A549 (cell line): ENCODE data around the gene FSD2. TPM values are rescaled to one million over a fixed set of nuclear protein-coding genes. Genes with fewer than 3 reads are reported as not detected.

Source experiments
- ATAC-seq, 2 experiments: fragments of 200-7000 bp in 1 of 2; fragments of >200 bp in 1 of 2; cut with Nextera tagmentation in 1 of 2; cut with Tn5 transposase in 1 of 2; 3 replicates each; pipeline versions ENCODE4 v1.8.0 to v1.9.1; 2018 to 2020; ENCODE audit warnings: mild to moderate bottlenecking in 1 of 2, moderate library complexity in 1 of 2
- CTCF ChIA-PET: fragments of 300-600 bp; sonication (Branson Sonifier 250); formaldehyde crosslinking; extraction: SDS; loops from one replicate; lab custom pipeline; 2021; ENCODE audit warnings: antibody characterized with exemption, inconsistent platforms; lab: Yijun Ruan, JAX
- POLR2A ChIA-PET: fragments of 350-600 bp; formaldehyde crosslinking; extraction: SDS; loops from one replicate; lab custom pipeline; 2021; ENCODE audit warnings: antibody characterized with exemption, inconsistent platforms; lab: Yijun Ruan, JAX
- DNase-seq, 2 experiments: peaks; one replicate each; pipeline versions ENCODE4 v3.0.0 to v3.0.0-alpha.2; 2011 to 2016; ENCODE audit warnings: low read depth in 1 of 2, low spot score in 1 of 2
- FAIRE-seq: peaks from 2 replicates; lab custom pipeline; 2011; peaks lifted over from hg19 to GRCh38; lab: Jason Lieb, UNC
- H3K27ac ChIP-seq, 2 experiments: fragments of >200 bp; sonication (Bioruptor Twin); formaldehyde crosslinking; 3 replicates each; pipeline ENCODE4 v1.5.1; 2016 to 2017
- H3K4me1 ChIP-seq: fragments of >200 bp; sonication (Bioruptor Twin); formaldehyde crosslinking; 3 replicates; pipeline ENCODE4 v1.6.1; 2016
- H3K4me2 ChIP-seq: fragments of >200 bp; sonication (Bioruptor Twin); formaldehyde crosslinking; 3 replicates; pipeline ENCODE4 v1.6.1; 2016
- H3K4me3 ChIP-seq: fragments of >200 bp; sonication (Bioruptor Twin); formaldehyde crosslinking; 3 replicates; pipeline ENCODE4 v1.5.1; 2016
- H3K9me3 ChIP-seq: fragments of >200 bp; sonication (Bioruptor Twin); formaldehyde crosslinking; 3 replicates; pipeline ENCODE4 v1.6.1; 2016
- CBX2 ChIP-seq: fragments of 200-600 bp; sonication (generic); IDR thresholded peaks from 2 replicates; pipeline ENCODE4 v1.6.1; 2016; ENCODE audit warnings: low read depth, mild to moderate bottlenecking, borderline replicate concordance
- CBX8 ChIP-seq: fragments of 200-600 bp; sonication (generic); IDR thresholded peaks from 2 replicates; pipeline ENCODE4 v1.6.1; 2016
- CEBPB ChIP-seq, 2 experiments: fragments of >200 bp in 1 of 2; sonication (Bioruptor Twin) in 1 of 2; formaldehyde crosslinking in 1 of 2; IDR thresholded peaks; 2 replicates each; pipeline ENCODE4 v1.6.1; 2012 to 2016
- CHD4 ChIP-seq: fragments of 200-600 bp; sonication (generic); IDR thresholded peaks from 2 replicates; pipeline ENCODE4 v1.6.1; 2016; ENCODE audit warnings: antibody characterized with exemption, mild to moderate bottlenecking, borderline replicate concordance
- CTCF ChIP-seq: fragments of >200 bp; sonication (Bioruptor Twin); formaldehyde crosslinking; IDR thresholded peaks from 3 replicates; pipeline ENCODE4 v1.5.1; 2016
- EHF ChIP-seq: fragments of 250-450 bp; sonication (Bioruptor Pico); IDR thresholded peaks from 2 replicates; pipeline ENCODE4 v1.5.0; 2020; ENCODE audit warnings: mild to moderate bottlenecking
- ELK1 ChIP-seq: fragments of 150-350 bp; IDR thresholded peaks from 2 replicates; pipeline ENCODE4 v1.6.1; 2014; ENCODE audit warnings: low read depth, mild to moderate bottlenecking, low read length
- FOSL2 ChIP-seq, 2 experiments: fragments of 450-650 bp in 1 of 2; fragments of >200 bp in 1 of 2; sonication (Bioruptor Twin) in 1 of 2; formaldehyde crosslinking; IDR thresholded peaks; 2 replicates each; pipeline versions ENCODE4 v1.5.0 to v1.6.1; 2016 to 2020; ENCODE audit warnings: mild to moderate bottlenecking in 1 of 2, moderate library complexity in 1 of 2
- HES2 ChIP-seq: fragments of >200 bp; sonication (Bioruptor Twin); formaldehyde crosslinking; IDR thresholded peaks from 2 replicates; pipeline ENCODE4 v1.6.1; 2016
- HEYL ChIP-seq: fragments of 250-450 bp; sonication (Bioruptor Pico); IDR thresholded peaks from 2 replicates; pipeline ENCODE4 v1.8.0; 2021; ENCODE audit warnings: mild to moderate bottlenecking, moderate library complexity
- KDM1A ChIP-seq: fragments of 200-600 bp; sonication (generic); IDR thresholded peaks from 2 replicates; pipeline ENCODE4 v1.6.1; 2016; ENCODE audit warnings: low read depth, mild to moderate bottlenecking
- KDM5A ChIP-seq: fragments of 200-600 bp; sonication (generic); IDR thresholded peaks from 2 replicates; pipeline ENCODE4 v1.6.1; 2016; ENCODE audit warnings: antibody characterized with exemption, mild to moderate bottlenecking
- MYC ChIP-seq: IDR thresholded peaks from 2 replicates; pipeline ENCODE4 v1.6.1; 2012; ENCODE audit warnings: mild to moderate bottlenecking, inconsistent platforms, low read length, improper control_type of control experiment, borderline replicate concordance
- NFE2L2 ChIP-seq: fragments of 150-350 bp; conservative IDR thresholded peaks from 2 replicates; pipeline ENCODE4 v1.6.1; 2014; ENCODE audit warnings: low read length
- NPAS2 ChIP-seq: fragments of 250-450 bp; sonication (Bioruptor Pico); IDR thresholded peaks from 2 replicates; pipeline ENCODE4 v1.8.0; 2022; ENCODE audit warnings: mild to moderate bottlenecking, moderate library complexity, borderline replicate concordance
- NR3C1 ChIP-seq: fragments of >200 bp; sonication (Bioruptor Twin); formaldehyde crosslinking; IDR thresholded peaks from 3 replicates; pipeline ENCODE4 v1.6.1; 2017
- POLR2AphosphoS2 ChIP-seq: conservative IDR thresholded peaks from 2 replicates; pipeline ENCODE4 v1.6.1; 2012; ENCODE audit warnings: low read length, improper control_type of control experiment, inconsistent platforms
- RARB ChIP-seq: fragments of 250-450 bp; sonication (Bioruptor Pico); IDR thresholded peaks from 2 replicates; pipeline ENCODE4 v1.8.0; 2021; ENCODE audit warnings: mild to moderate bottlenecking, moderate library complexity
- REST ChIP-seq: fragments of 200-600 bp; sonication (generic); IDR thresholded peaks from 2 replicates; pipeline ENCODE4 v1.6.1; 2016; ENCODE audit warnings: antibody characterized with exemption, mild to moderate bottlenecking, moderate library complexity
- RNF2 ChIP-seq: fragments of 200-600 bp; sonication (generic); IDR thresholded peaks from 2 replicates; pipeline ENCODE4 v1.6.1; 2016; ENCODE audit warnings: low read depth, mild to moderate bottlenecking, antibody characterized with exemption, moderate library complexity, borderline replicate concordance
- SMC3 ChIP-seq: fragments of >200 bp; sonication (Bioruptor Twin); formaldehyde crosslinking; IDR thresholded peaks from 3 replicates; pipeline ENCODE4 v1.6.1; 2018; ENCODE audit warnings: inconsistent platforms
- TFCP2L1 ChIP-seq: fragments of 250-450 bp; sonication (Bioruptor Pico); IDR thresholded peaks from 2 replicates; pipeline ENCODE4 v1.5.0; 2021; ENCODE audit warnings: mild to moderate bottlenecking
- ZFP36 ChIP-seq: fragments of 450-650 bp; IDR thresholded peaks from 2 replicates; pipeline ENCODE4 v1.6.1; 2014; ENCODE audit warnings: borderline replicate concordance; ENCODE audit not compliant: partially characterized antibody
- ZNF302 ChIP-seq: fragments of 250-450 bp; sonication (Bioruptor Pico); IDR thresholded peaks from 2 replicates; pipeline ENCODE4 v1.9.0; 2021; ENCODE audit warnings: inconsistent platforms, mild to moderate bottlenecking, moderate library complexity
- ZSCAN20 ChIP-seq: fragments of 250-450 bp; sonication (Bioruptor Pico); IDR thresholded peaks from 2 replicates; pipeline ENCODE4 v1.8.0; 2022; ENCODE audit warnings: mild to moderate bottlenecking, moderate library complexity
- WGBS: methylation state at CpG from one replicate; pipeline ENCODE4 v1.1.6; 2017; ENCODE audit errors: missing lambda C conversion rate; 5-methylcytosine and 5-hydroxymethylcytosine counted together
- polyA plus RNA-seq, 4 experiments: library from polyadenylated mRNA; depleted of rRNA in 3 of 4; stranded (reverse); fragments of >200 nt; fragmentation: RNase III in 1 of 4; extraction: RNeasy Plus Mini Kit Qiagen cat#74134 plus additional on column Dnase treatment in 1 of 4; gene quantifications; 2 replicates in 3 of 4; 3 replicates in 1 of 4; pipeline ENCODE4 v1.2.3, GENCODE V29; 2011 to 2017
- TF ChIP-seq, protein P1 (sequence below): fragments of >200 bp; sonication (Bioruptor Twin); formaldehyde crosslinking; IDR thresholded peaks from 3 replicates; pipeline ENCODE4 v1.6.1; 2016
- TF ChIP-seq, protein P2 (sequence below): fragments of 450-650 bp; IDR thresholded peaks from 2 replicates; pipeline ENCODE4 v1.6.1; 2014; ENCODE audit warnings: antibody characterized with exemption

FSD2 gene
- polyA plus RNA-seq, 2 of the 4 experiments (the other 2 are of a cell fraction): not detected

DNA sequence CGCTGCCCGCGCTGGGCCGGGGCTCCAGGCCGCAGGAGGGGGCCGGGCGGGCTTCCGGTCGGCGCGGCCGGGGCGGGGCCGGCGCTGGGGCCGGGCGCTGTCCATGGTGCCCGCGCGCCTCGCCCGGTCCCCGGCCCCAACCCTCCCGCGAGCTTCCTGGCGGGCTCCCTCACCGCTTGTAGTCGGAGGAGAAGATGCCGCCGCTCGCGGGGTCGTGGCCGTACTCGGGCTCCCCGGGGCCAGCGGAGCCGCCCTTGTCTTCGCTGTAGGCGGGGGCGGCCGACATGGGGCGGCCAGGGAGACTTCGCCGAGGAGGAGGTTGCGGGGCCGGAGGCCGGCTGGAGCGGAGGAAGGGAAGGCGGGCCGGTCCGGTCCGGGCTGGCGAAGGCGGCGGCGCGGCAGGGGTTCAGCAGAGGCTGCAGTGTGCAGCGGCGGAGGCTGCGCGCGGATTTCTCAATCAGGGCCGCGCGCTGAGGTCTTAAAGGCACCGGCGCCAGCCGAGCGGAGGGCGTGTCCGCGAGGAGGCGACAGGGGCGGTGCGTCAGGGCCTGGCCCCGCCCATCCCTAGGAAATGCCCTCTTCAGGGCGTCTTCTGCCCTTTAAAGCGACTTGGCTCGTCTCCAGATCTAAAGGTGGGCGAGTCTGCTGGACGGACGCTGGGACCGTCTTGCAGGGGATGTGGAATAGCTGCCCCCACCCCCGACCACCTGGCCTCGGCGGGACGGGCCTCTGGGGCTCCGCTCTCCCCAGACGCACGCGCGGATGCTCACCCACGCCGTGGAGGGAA lies 96.3 kb downstream of the FSD2 start, which contains the start of gene AP3B2 (continued):
- TF ChIP-seq, protein P1, sequence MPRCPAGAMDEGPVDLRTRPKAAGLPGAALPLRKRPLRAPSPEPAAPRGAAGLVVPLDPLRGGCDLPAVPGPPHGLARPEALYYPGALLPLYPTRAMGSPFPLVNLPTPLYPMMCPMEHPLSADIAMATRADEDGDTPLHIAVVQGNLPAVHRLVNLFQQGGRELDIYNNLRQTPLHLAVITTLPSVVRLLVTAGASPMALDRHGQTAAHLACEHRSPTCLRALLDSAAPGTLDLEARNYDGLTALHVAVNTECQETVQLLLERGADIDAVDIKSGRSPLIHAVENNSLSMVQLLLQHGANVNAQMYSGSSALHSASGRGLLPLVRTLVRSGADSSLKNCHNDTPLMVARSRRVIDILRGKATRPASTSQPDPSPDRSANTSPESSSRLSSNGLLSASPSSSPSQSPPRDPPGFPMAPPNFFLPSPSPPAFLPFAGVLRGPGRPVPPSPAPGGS: no peak
- TF ChIP-seq CBX2: no peak
- TF ChIP-seq FOSL2 (IDR thresholded peaks at IDR 0.05): no peak
- no peak for TF ChIP-seq FOSL2 (CRISPR knock-in tag; IDR thresholded peaks at IDR 0.05)
- TF ChIP-seq NPAS2 (CRISPR knock-in tag): no peak
- no peak for TF ChIP-seq ZSCAN20
- TF ChIP-seq CBX8: no peak
- no peak for TF ChIP-seq RNF2
- TF ChIP-seq SMC3: peak; percentile 7; the same call in 1 of the 3 replicates
- no peak for TF ChIP-seq NFE2L2
- TF ChIP-seq, protein P2, sequence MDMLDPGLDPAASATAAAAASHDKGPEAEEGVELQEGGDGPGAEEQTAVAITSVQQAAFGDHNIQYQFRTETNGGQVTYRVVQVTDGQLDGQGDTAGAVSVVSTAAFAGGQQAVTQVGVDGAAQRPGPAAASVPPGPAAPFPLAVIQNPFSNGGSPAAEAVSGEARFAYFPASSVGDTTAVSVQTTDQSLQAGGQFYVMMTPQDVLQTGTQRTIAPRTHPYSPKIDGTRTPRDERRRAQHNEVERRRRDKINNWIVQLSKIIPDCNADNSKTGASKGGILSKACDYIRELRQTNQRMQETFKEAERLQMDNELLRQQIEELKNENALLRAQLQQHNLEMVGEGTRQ: no peak
- peak; percentile 95 for TF ChIP-seq REST
- TF ChIP-seq KDM5A: no peak
- TF ChIP-seq TFCP2L1 (CRISPR knock-in tag): no peak
- TF ChIP-seq POLR2AphosphoS2: no peak
- TF ChIP-seq KDM1A: no peak

- peak overlapping the region; percentile 82 for H3K4me3 ChIP-seq
Measured at GRCh38 chr15:82709081-82709420, 96.8 kb downstream of the FSD2 start.

More at GRCh38 chr15:82709081-82709420, 96.8 kb downstream of the FSD2 start:
- peak overlapping the region; percentile 97 for H3K4me2 ChIP-seq
- TF ChIP-seq SMC3: no peak
- no peak for TF ChIP-seq CTCF
- no peak for TF ChIP-seq CEBPB (IDR thresholded peaks at IDR 0.05)
- TF ChIP-seq MYC: no peak
- TF ChIP-seq ELK1: no peak
- TF ChIP-seq ZFP36: no peak
- TF ChIP-seq EHF: no peak
- TF ChIP-seq ZSCAN20: no peak
- TF ChIP-seq RARB (CRISPR knock-in tag): no peak
- TF ChIP-seq CBX8: no peak
- no peak for TF ChIP-seq ZNF302
- no peak for TF ChIP-seq NR3C1
- TF ChIP-seq HES2: no peak
- no peak for TF ChIP-seq CHD4
- no peak for TF ChIP-seq KDM1A
- TF ChIP-seq, protein P2: no peak
- no peak for TF ChIP-seq HEYL (CRISPR knock-in tag)
- peak overlapping the region; percentile 38 to 65; a peak in 4 of 6 replicates for H3K27ac ChIP-seq
- ChIA-PET POLR2A (interaction anchor here (1.0 to 2.7 kb wide), 2 partner anchors 41 to 169 kb away, joined by 3 to 11 read pairs; partner anchors contain the start of gene RPS17), CTCF (interaction anchor here (0.7 to 1.4 kb wide), 4 partner anchors 18 to 291 kb away, joined by 3 to 4 read pairs (median 4); partner anchors contain the start of gene RPS17)
- 34% methylated on average over 9 of the region's 15 CpGs for WGBS
- no peaks in the 10 kb centered on the region for H3K9me3 ChIP-seq
- 0 out of 3 replicates have a peak, but pooled peaks cover 4% of the 10 kb centered on the region for H3K4me1 ChIP-seq
- no peak for FAIRE-seq
- no peak for DNase-seq
- no peak for ATAC-seq
